OCI-LY7 (cell line): ENCODE data around the gene CATSPERE. TPM values are rescaled to one million over a fixed set of nuclear protein-coding genes. Genes with fewer than 3 reads are reported as not detected.

Source experiments
- BruUV-seq: library from RNA; stranded (reverse); fragments of 400-500 nt; replicated peaks from 2 replicates; lab custom pipeline; 2021; lab: Mats Ljungman, UMichigan
- CTCF ChIA-PET: fragments of 300-600 bp; sonication (Branson Sonifier 250); formaldehyde crosslinking; loops from one replicate; lab custom pipeline; 2022; ENCODE audit warnings: antibody characterized with exemption; ENCODE audit not compliant: unreplicated experiment; lab: Charles Lee
- POLR2A ChIA-PET: fragments of 300-600 bp; sonication (Branson Sonifier 250); formaldehyde crosslinking; loops from one replicate; lab custom pipeline; 2022; ENCODE audit warnings: antibody characterized with exemption; lab: Charles Lee
- DNase-seq: peaks from one replicate; pipeline ENCODE4 v3.0.0-alpha.2; 2015; ENCODE audit warnings: low spot score
- H2AFZ ChIP-seq: fragments of 200-600 bp; sonication (generic), shearing (Covaris generic); 2 replicates; pipeline ENCODE4 v1.6.1; 2014; ENCODE audit warnings: mild to moderate bottlenecking, antibody characterized with exemption, low read length, moderate library complexity
- H3K27ac ChIP-seq: fragments of 200-600 bp; sonication (generic); 2 replicates; pipeline ENCODE4 v1.5.1; 2014; ENCODE audit warnings: mixed run types, low read depth, mild to moderate bottlenecking, moderate library complexity, low read length, inconsistent platforms; ENCODE audit not compliant: poor library complexity, severe bottlenecking
- H3K36me3 ChIP-seq: fragments of 200-600 bp; sonication (generic); 2 replicates; pipeline ENCODE4 v1.6.1; 2014; ENCODE audit warnings: mild to moderate bottlenecking, antibody characterized with exemption, low read length, moderate library complexity, mixed read lengths; ENCODE audit not compliant: insufficient read depth
- H3K4me1 ChIP-seq: fragments of 200-600 bp; sonication (generic); 2 replicates; pipeline ENCODE4 v1.5.1; 2014; ENCODE audit warnings: mild to moderate bottlenecking, low read length; ENCODE audit not compliant: insufficient read depth, poor library complexity, severe bottlenecking
- H3K4me2 ChIP-seq: fragments of 200-600 bp; sonication (generic); 2 replicates; pipeline ENCODE4 v1.6.1; 2014; ENCODE audit warnings: mild to moderate bottlenecking, low read length
- H3K4me3 ChIP-seq: fragments of 200-600 bp; sonication (generic); 2 replicates; pipeline ENCODE4 v1.5.1; 2014; ENCODE audit warnings: mild to moderate bottlenecking, low read depth, low read length; ENCODE audit not compliant: poor library complexity, severe bottlenecking
- H3K79me2 ChIP-seq: fragments of 200-600 bp; sonication (generic); 2 replicates; pipeline ENCODE4 v1.6.1; 2016; ENCODE audit warnings: low read depth, mild to moderate bottlenecking, low read length, moderate library complexity, mixed read lengths; ENCODE audit not compliant: insufficient read depth
- H3K9me2 ChIP-seq: fragments of 200-600 bp; sonication (generic); 2 replicates; pipeline ENCODE4 v1.6.1; 2016; ENCODE audit warnings: mild to moderate bottlenecking, low read length, mixed read lengths; ENCODE audit not compliant: insufficient read depth
- H3K9me3 ChIP-seq: fragments of 200-600 bp; sonication (generic); 2 replicates; pipeline ENCODE4 v1.6.1; 2014; ENCODE audit warnings: mild to moderate bottlenecking, mixed run types, low read length, mixed read lengths
- H4K20me1 ChIP-seq: fragments of 200-600 bp; sonication (generic); 2 replicates; pipeline ENCODE4 v1.6.1; 2014; ENCODE audit warnings: mild to moderate bottlenecking, antibody characterized with exemption, low read length, moderate library complexity, mixed read lengths; ENCODE audit not compliant: insufficient read depth
- CTCF ChIP-seq: fragments of 200-600 bp; sonication (generic); conservative IDR thresholded peaks from 2 replicates; pipeline ENCODE4 v1.5.1; 2014; ENCODE audit warnings: mild to moderate bottlenecking, antibody characterized with exemption, low read length, moderate library complexity, mixed read lengths
- EZH2phosphoT487 ChIP-seq: fragments of 200-600 bp; sonication (generic); IDR thresholded peaks from 2 replicates; pipeline ENCODE4 v1.6.1; 2018; ENCODE audit warnings: low read depth, borderline replicate concordance, mild to moderate bottlenecking, mixed run types, antibody characterized with exemption, low read length, moderate library complexity, mixed read lengths
- intact Hi-C: fragments of 100-400 bp; cut with micrococcal nuclease; formaldehyde crosslinking; loops from one replicate; pipeline ENCODE4 v1.10.0; 2022; ENCODE audit not compliant: unreplicated experiment
- total RNA-seq, 2 experiments: library from RNA; depleted of rRNA in 1 of 2; stranded (reverse); fragments of >200 nt in 1 of 2; shearing (Covaris generic) in 1 of 2; gene quantifications; 2 replicates each; pipeline ENCODE4 v1.2.3, GENCODE V29; 2014 to 2022

The CATSPERE gene
- total RNA-seq, 2 experiments from 2014 or later = 0.41 to 1.1 TPM

GRCh38 chr1:244427647-244428046 is 33.4 kb upstream of the CATSPERE start:
- CTCF ChIA-PET = no interaction called here
- no TSS peak for BruUV-seq
- DNase-seq = no peak
- intact Hi-C loops = no loop called here
- Histone ChIP-seq H3K4me3 (no peak overlapping the region), H2AFZ (no peak overlapping the region), H4K20me1 (no peaks in the 10 kb centered on the region), H3K36me3 (peaks cover 92% of the 10 kb centered on the region), H3K9me2 (no peaks in the 10 kb centered on the region), H3K9me3 (no peaks in the 10 kb centered on the region), H3K27ac (no peak overlapping the region), H3K4me2 (no peak overlapping the region), H3K4me1 (no peaks in the 10 kb centered on the region), H3K79me2 (peaks cover 14% of the 10 kb centered on the region; the same call in 1 of the 2 replicates)
- TF ChIP-seq CTCF (no peak), EZH2phosphoT487 (no peak)
- POLR2A ChIA-PET = interaction anchor here (0.6 to 1.8 kb wide), 3 partner anchors 15 to 1736 kb away, joined by 4 to 6 read pairs (median 5); no protein-coding TSS in a partner anchor

- peaks cover 90% of the 10 kb centered on the region for H3K36me3 ChIP-seq
- BruUV-seq = no TSS peak
- intact Hi-C loops = no loop called here
- H3K4me3 ChIP-seq = no peak overlapping the region
- no peaks in the 10 kb centered on the region for H4K20me1 ChIP-seq
- TF ChIP-seq CTCF = no peak
- no peak for TF ChIP-seq EZH2phosphoT487
- peaks cover 17% of the 10 kb centered on the region; the same call in 1 of the 2 replicates for H3K79me2 ChIP-seq
- H3K27ac ChIP-seq = no peak overlapping the region
- DNase-seq = no peak
- H3K4me1 ChIP-seq = no peaks in the 10 kb centered on the region
- CTCF ChIA-PET = no interaction called here
- no peaks in the 10 kb centered on the region for H3K9me3 ChIP-seq
- H3K9me2 ChIP-seq = no peaks in the 10 kb centered on the region
- no peak overlapping the region for H2AFZ ChIP-seq
- POLR2A ChIA-PET = no interaction called here
- no peak overlapping the region for H3K4me2 ChIP-seq
Measured at GRCh38 chr1:244429818-244430217, 31.3 kb upstream of the CATSPERE start.

- peaks cover 17% of the 10 kb centered on the region; the same call in 1 of the 2 replicates for H3K79me2 ChIP-seq
- no peak for DNase-seq
- ChIA-PET CTCF (no interaction called here), POLR2A (interaction anchor here (0.8 to 1.4 kb wide), 9 partner anchors 8 to 24 kb away, joined by 3 to 6 read pairs (median 3); no protein-coding TSS in a partner anchor)
- H3K4me2 ChIP-seq = no peak overlapping the region
- H3K27ac ChIP-seq = no peak overlapping the region
- peaks cover 90% of the 10 kb centered on the region for H3K36me3 ChIP-seq
- H3K4me1 ChIP-seq = no peaks in the 10 kb centered on the region
- H3K4me3 ChIP-seq = no peak overlapping the region
- BruUV-seq = no TSS peak
- H3K9me2 ChIP-seq = no peaks in the 10 kb centered on the region
- no peak overlapping the region for H2AFZ ChIP-seq
- H3K9me3 ChIP-seq = no peaks in the 10 kb centered on the region
- intact Hi-C loops = no loop called here
- H4K20me1 ChIP-seq = no peaks in the 10 kb centered on the region
- TF ChIP-seq CTCF (no peak), EZH2phosphoT487 (no peak)
Measured at GRCh38 chr1:244431166-244431565, 29.9 kb upstream of the CATSPERE start.
